ENCODE data around the gene SRC.

SRC gene

GRCh38 chr20:37350649-37351574 is 5.0 kb downstream of the SRC start:
- Histone ChIP-seq H3K4me1 (ENCODE audit: control insufficient read depth, insufficient read depth, low read length) (no peaks in the 10 kb centered on the region), H3K27me3 (ENCODE audit: control insufficient read depth, insufficient read depth, low read length, poor library complexity, severe bottlenecking) (no peaks in the 10 kb centered on the region), H3K36me3 (ENCODE audit: control insufficient read depth, insufficient read depth, low read length) (no peaks in the 10 kb centered on the region), H3K27ac (ENCODE audit: insufficient read depth, low read depth, low read length, poor library complexity, severe bottlenecking) (no peak overlapping the region), H3K4me3 (ENCODE audit: insufficient read depth, low read depth, low read length) (no peak overlapping the region), H3K9me3 (ENCODE audit: control insufficient read depth, low read length) (no peaks in the 10 kb centered on the region)
- WGBS, 2 experiments, result 96 to 98% methylated on average over 6 to 7 of the region's 7 CpGs

DNA sequence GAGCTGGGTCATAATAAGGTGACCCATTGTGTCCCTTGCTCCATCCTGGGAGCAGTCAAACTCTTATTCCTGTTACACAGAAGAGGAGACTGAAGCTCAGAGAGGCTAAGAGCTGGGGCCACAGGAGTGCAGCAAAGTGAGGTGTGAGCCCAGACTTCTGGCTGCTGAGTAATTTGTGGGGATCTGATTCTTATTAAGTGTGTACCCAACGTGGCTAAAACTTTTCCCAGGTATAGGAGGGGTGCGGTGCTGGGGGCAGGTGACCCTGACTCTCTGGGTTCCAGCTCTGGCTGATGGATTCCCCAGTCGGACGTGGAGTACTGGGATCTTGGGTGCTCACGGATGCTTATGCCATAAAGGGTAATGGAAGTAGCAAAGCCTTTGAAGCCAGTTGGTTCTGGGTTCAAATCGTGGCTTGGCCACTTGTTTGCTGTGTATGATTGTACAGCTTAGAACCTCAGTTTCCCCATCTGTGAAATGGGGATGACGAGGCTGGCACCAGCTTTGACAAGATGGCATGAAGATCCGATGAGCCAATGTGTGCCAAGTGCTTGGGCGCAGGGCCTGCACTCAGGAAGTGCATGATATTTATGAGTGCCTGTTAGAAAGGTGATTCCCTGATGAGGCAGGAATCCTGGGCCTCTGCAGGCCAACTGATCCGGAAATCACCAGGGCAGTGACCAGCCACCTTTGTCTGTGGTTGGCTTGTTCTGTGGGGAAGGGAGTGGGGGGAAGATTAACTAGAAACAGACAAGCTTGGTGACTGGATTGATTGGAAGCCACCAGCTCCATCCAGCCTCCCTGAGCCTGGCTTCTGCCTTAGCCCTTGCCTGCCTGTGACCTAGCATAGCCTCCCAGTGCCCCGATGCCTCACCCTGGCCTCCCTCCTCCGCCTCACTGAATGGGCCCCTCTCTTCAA is 6.0 kb downstream of the SRC start:
- no peaks in the 10 kb centered on the region for H3K4me1 ChIP-seq (ENCODE audit: control insufficient read depth, insufficient read depth, low read length)
- H3K27ac ChIP-seq (ENCODE audit: insufficient read depth, low read depth, low read length, poor library complexity, severe bottlenecking), result no peak overlapping the region
- no peaks in the 10 kb centered on the region for H3K9me3 ChIP-seq (ENCODE audit: control insufficient read depth, low read length)
- no peaks in the 10 kb centered on the region for H3K27me3 ChIP-seq (ENCODE audit: control insufficient read depth, insufficient read depth, low read length, poor library complexity, severe bottlenecking)
- H3K4me3 ChIP-seq (ENCODE audit: insufficient read depth, low read depth, low read length), result no peak overlapping the region
- WGBS, 2 experiments, result 95 to 96% methylated on average over 12 of the region's 12 CpGs
- no peaks in the 10 kb centered on the region for H3K36me3 ChIP-seq (ENCODE audit: control insufficient read depth, insufficient read depth, low read length)

DNA sequence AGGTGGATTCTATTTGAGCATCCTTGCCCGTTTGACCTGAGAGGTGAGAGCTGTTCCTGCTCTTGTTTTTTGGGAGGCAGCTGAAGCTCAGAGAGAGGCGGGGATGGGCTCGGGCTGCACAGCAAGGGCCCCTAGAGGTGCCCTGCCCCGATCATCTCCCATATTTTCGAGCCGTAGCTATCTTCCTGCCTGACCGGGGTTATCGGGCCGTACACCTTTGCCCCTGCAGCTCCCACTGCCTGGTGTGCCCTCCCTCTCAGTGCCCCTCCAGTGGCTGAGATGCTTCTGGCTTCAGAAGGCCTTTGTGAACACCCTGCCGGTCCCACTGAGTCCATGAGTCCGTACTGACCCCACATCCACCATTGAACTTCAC is 6.7 kb downstream of the SRC start:
- no peak overlapping the region for H3K4me3 ChIP-seq (ENCODE audit: insufficient read depth, low read depth, low read length)
- no peaks in the 10 kb centered on the region for H3K36me3 ChIP-seq (ENCODE audit: control insufficient read depth, insufficient read depth, low read length)
- H3K27me3 ChIP-seq (ENCODE audit: control insufficient read depth, insufficient read depth, low read length, poor library complexity, severe bottlenecking), result no peaks in the 10 kb centered on the region
- H3K9me3 ChIP-seq (ENCODE audit: control insufficient read depth, low read length), result no peaks in the 10 kb centered on the region
- 92 to 95% methylated on average over 11 of the region's 11 CpGs for WGBS, 2 experiments
- no peaks in the 10 kb centered on the region for H3K4me1 ChIP-seq (ENCODE audit: control insufficient read depth, insufficient read depth, low read length)
- H3K27ac ChIP-seq (ENCODE audit: insufficient read depth, low read depth, low read length, poor library complexity, severe bottlenecking), result no peak overlapping the region

DNA sequence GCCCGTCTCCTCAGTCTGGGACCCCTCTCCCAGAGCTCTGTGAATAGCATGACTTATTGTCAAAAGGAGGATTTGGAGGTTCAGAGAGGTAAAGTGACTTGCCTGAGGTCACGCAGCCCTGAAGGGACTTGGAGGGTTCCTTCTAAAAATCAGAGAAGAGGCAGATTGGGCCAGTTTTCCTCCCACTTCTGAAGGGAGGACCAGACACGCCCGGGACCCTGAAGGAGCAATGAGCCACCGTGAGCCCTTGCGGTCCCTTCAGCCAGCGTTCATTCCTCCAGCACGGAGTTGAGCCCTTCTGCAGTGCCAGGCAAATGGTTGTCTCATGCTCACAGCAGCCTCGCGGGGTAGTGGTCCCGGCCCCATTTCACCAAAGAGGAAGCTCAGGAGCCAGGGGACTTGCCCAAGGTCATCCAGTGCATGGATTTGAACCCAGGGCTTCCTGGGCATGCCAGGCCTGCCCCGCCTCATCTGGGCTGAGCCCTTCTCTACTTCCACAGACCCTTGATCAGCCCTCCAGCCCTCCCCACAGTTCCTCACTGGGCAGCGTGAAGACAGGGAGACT is 7.4 kb downstream of the SRC start:
- Histone ChIP-seq H3K27me3 (ENCODE audit: control insufficient read depth, insufficient read depth, low read length, poor library complexity, severe bottlenecking) (no peaks in the 10 kb centered on the region), H3K9me3 (ENCODE audit: control insufficient read depth, low read length) (no peaks in the 10 kb centered on the region), H3K4me1 (ENCODE audit: control insufficient read depth, insufficient read depth, low read length) (no peaks in the 10 kb centered on the region), H3K4me3 (ENCODE audit: insufficient read depth, low read depth, low read length) (no peak overlapping the region), H3K27ac (ENCODE audit: insufficient read depth, low read depth, low read length, poor library complexity, severe bottlenecking) (no peak overlapping the region), H3K36me3 (ENCODE audit: control insufficient read depth, insufficient read depth, low read length) (no peaks in the 10 kb centered on the region)
- 95 to 96% methylated on average over 13 of the region's 13 CpGs for WGBS, 2 experiments

GRCh38 chr20:37354210-37355195 is 8.6 kb downstream of the SRC start:
- Histone ChIP-seq H3K36me3 (ENCODE audit: control insufficient read depth, insufficient read depth, low read length) (no peaks in the 10 kb centered on the region), H3K9me3 (ENCODE audit: control insufficient read depth, low read length) (no peaks in the 10 kb centered on the region), H3K4me1 (ENCODE audit: control insufficient read depth, insufficient read depth, low read length) (no peaks in the 10 kb centered on the region), H3K4me3 (ENCODE audit: insufficient read depth, low read depth, low read length) (no peak overlapping the region), H3K27me3 (ENCODE audit: control insufficient read depth, insufficient read depth, low read length, poor library complexity, severe bottlenecking) (no peaks in the 10 kb centered on the region), H3K27ac (ENCODE audit: insufficient read depth, low read depth, low read length, poor library complexity, severe bottlenecking) (no peak overlapping the region)
- WGBS, 2 experiments, result 94 to 95% methylated on average over 18 of the region's 18 CpGs

- Histone ChIP-seq H3K27me3 (ENCODE audit: control insufficient read depth, insufficient read depth, low read length, poor library complexity, severe bottlenecking) (no peaks in the 10 kb centered on the region), H3K4me3 (ENCODE audit: insufficient read depth, low read depth, low read length) (no peak overlapping the region), H3K27ac (ENCODE audit: insufficient read depth, low read depth, low read length, poor library complexity, severe bottlenecking) (no peak overlapping the region), H3K36me3 (ENCODE audit: control insufficient read depth, insufficient read depth, low read length) (no peaks in the 10 kb centered on the region), H3K4me1 (ENCODE audit: control insufficient read depth, insufficient read depth, low read length) (no peaks in the 10 kb centered on the region), H3K9me3 (ENCODE audit: control insufficient read depth, low read length) (no peaks in the 10 kb centered on the region)
- WGBS, 2 experiments, result 96% methylated on average over 15 of the region's 15 CpGs
Observed at GRCh38 chr20:37355252-37356180, 9.6 kb downstream of the SRC start.

- no peaks in the 10 kb centered on the region for H3K36me3 ChIP-seq (ENCODE audit: control insufficient read depth, insufficient read depth, low read length)
- 95% methylated on average over 8 of the region's 8 CpGs for WGBS, 2 experiments
- H3K4me1 ChIP-seq (ENCODE audit: control insufficient read depth, insufficient read depth, low read length), result no peaks in the 10 kb centered on the region
- H3K4me3 ChIP-seq (ENCODE audit: insufficient read depth, low read depth, low read length), result no peak overlapping the region
- no peaks in the 10 kb centered on the region for H3K27me3 ChIP-seq (ENCODE audit: control insufficient read depth, insufficient read depth, low read length, poor library complexity, severe bottlenecking)
- no peaks in the 10 kb centered on the region for H3K9me3 ChIP-seq (ENCODE audit: control insufficient read depth, low read length)
- H3K27ac ChIP-seq (ENCODE audit: insufficient read depth, low read depth, low read length, poor library complexity, severe bottlenecking), result no peak overlapping the region
Observed at GRCh38 chr20:37356387-37356786, 10.4 kb downstream of the SRC start.

- no peak overlapping the region for H3K4me3 ChIP-seq (ENCODE audit: insufficient read depth, low read depth, low read length)
Observed at GRCh38 chr20:37356961-37357371, 11.0 kb downstream of the SRC start.

More at GRCh38 chr20:37356961-37357371, 11.0 kb downstream of the SRC start:
- Histone ChIP-seq H3K27me3 (ENCODE audit: control insufficient read depth, insufficient read depth, low read length, poor library complexity, severe bottlenecking) (no peaks in the 10 kb centered on the region), H3K36me3 (ENCODE audit: control insufficient read depth, insufficient read depth, low read length) (no peaks in the 10 kb centered on the region), H3K4me1 (ENCODE audit: control insufficient read depth, insufficient read depth, low read length) (no peaks in the 10 kb centered on the region), H3K27ac (ENCODE audit: insufficient read depth, low read depth, low read length, poor library complexity, severe bottlenecking) (no peak overlapping the region), H3K9me3 (ENCODE audit: control insufficient read depth, low read length) (no peaks in the 10 kb centered on the region)
- WGBS, 2 experiments, result 90 to 92% methylated on average over 11 of the region's 11 CpGs
